GM21360 (cell line): ENCODE measurements around the gene SETD1B.

Source experiments
- ATAC-seq: cut with Tn5 transposase; IDR thresholded peaks from one replicate; pipeline ENCODE4 v1.9.1; 2021; ENCODE audit warnings: mild to moderate bottlenecking, moderate library complexity; ENCODE audit not compliant: unreplicated experiment

The SETD1B gene

GRCh38 chr12:121794534-121795033 lies 9.2 kb upstream of the SETD1B start:
- ATAC-seq, result no peak

- peak; percentile 19 for ATAC-seq
Observed at GRCh38 chr12:121795034-121795968, 8.5 kb upstream of the SETD1B start.

- ATAC-seq, result no peak
Observed at GRCh38 chr12:121796855-121797751, 6.7 kb upstream of the SETD1B start.

- ATAC-seq, result no peak
Observed at GRCh38 chr12:121797937-121798786, 5.6 kb upstream of the SETD1B start.

- ATAC-seq, result no peak
Observed at GRCh38 chr12:121798787-121799155, 5.0 kb upstream of the SETD1B start.

- ATAC-seq, result no peak
Observed at GRCh38 chr12:121799156-121799841, 4.5 kb upstream of the SETD1B start.

GRCh38 chr12:121799842-121800693 lies 3.7 kb upstream of the SETD1B start:
- ATAC-seq, result no peak

GRCh38 chr12:121800694-121801594 lies 2.9 kb upstream of the SETD1B start:
- no peak for ATAC-seq

- ATAC-seq, result no peak
Observed at GRCh38 chr12:121801595-121802484, 2.0 kb upstream of the SETD1B start.

GRCh38 chr12:121802485-121802842 lies 1.3 kb upstream of the SETD1B start:
- no peak for ATAC-seq

GRCh38 chr12:121802843-121803698 lies 738 bp upstream of the SETD1B start:
- peak; percentile 38 for ATAC-seq

- no peak for ATAC-seq
Observed at GRCh38 chr12:121804417-121805111, 755 bp downstream of the SETD1B start.

- ATAC-seq, result no peak
Observed at GRCh38 chr12:121805171-121806008, 1.6 kb downstream of the SETD1B start.

GRCh38 chr12:121806009-121806545 lies 2.3 kb downstream of the SETD1B start:
- no peak for ATAC-seq
